Testis (tissue), 2 donors: ENCODE measurements around the gene ARMCX2.

Experiments used
- POLR2A ChIP-seq: fragments of 450-650 bp; IDR thresholded peaks from one replicate; pipeline ENCODE4 v1.6.1; 2017; ENCODE audit warnings: antibody characterized with exemption, mild to moderate bottlenecking, moderate library complexity
- TF ChIP-seq, protein P1 (sequence below), 3 experiments: fragments of 450-650 bp in 2 of 3; fragments of 200-600 bp in 1 of 3; sonication (generic) in 1 of 3; IDR thresholded peaks; one replicate each; pipeline ENCODE4 v1.5.1; 2016 to 2019; ENCODE audit warnings: antibody characterized with exemption in 3 of 3, mild to moderate bottlenecking in 2 of 3, moderate library complexity in 1 of 3

DNA sequence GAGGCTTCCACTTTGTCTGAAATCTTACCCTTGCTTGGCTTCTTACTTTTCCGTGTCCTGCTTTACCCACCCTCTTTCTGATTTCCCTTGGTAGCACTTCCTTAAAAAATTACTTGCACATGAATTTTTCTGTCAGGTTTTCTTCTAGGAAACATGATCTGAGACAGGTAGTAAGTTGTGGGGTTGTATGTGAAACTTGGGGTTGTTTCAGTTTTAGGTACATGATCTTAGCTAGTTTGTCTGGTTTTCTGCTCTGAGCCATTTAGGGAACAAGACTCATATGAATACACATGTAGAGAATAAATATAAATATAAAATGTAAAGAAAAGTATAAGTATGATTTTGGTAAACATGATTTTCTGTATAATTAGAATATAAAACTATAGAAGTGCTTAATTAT is 17.4 kb upstream of the ARMCX2 start:
- TF ChIP-seq, protein P1, sequence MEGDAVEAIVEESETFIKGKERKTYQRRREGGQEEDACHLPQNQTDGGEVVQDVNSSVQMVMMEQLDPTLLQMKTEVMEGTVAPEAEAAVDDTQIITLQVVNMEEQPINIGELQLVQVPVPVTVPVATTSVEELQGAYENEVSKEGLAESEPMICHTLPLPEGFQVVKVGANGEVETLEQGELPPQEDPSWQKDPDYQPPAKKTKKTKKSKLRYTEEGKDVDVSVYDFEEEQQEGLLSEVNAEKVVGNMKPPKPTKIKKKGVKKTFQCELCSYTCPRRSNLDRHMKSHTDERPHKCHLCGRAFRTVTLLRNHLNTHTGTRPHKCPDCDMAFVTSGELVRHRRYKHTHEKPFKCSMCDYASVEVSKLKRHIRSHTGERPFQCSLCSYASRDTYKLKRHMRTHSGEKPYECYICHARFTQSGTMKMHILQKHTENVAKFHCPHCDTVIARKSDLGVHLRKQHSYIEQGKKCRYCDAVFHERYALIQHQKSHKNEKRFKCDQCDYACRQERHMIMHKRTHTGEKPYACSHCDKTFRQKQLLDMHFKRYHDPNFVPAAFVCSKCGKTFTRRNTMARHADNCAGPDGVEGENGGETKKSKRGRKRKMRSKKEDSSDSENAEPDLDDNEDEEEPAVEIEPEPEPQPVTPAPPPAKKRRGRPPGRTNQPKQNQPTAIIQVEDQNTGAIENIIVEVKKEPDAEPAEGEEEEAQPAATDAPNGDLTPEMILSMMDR (IDR thresholded peaks at IDR 0.05) = no peak
- no peak for TF ChIP-seq POLR2A
